IgD-negative memory B cell (primary cell): ENCODE data around the gene PROX2. TPM values are rescaled to one million over a fixed set of nuclear protein-coding genes. Genes with fewer than 3 reads are reported as not detected.

Experiments
- H3K27ac Mint-ChIP-seq, 3 donors: one replicate each; pipeline ENCODE4 v1.8.0; 2020 to 2022; ENCODE audit warnings: mild to moderate bottlenecking in 3 of 3, mixed read lengths in 3 of 3, moderate library complexity in 1 of 3
- H3K27me3 Mint-ChIP-seq: one replicate; pipeline ENCODE4 v1.8.0; 2021; ENCODE audit warnings: mixed read lengths
- H3K36me3 Mint-ChIP-seq: one replicate; pipeline ENCODE4 v1.8.0; 2020; ENCODE audit warnings: mild to moderate bottlenecking, mixed read lengths
- H3K4me1 Mint-ChIP-seq, 3 donors: one replicate each; pipeline ENCODE4 v1.8.0; 2020 to 2022; ENCODE audit warnings: mixed read lengths in 3 of 3, mild to moderate bottlenecking in 1 of 3
- H3K4me3 Mint-ChIP-seq, 4 donors: one replicate each; pipeline ENCODE4 v1.8.0; 2020 to 2022; ENCODE audit warnings: mild to moderate bottlenecking in 4 of 4, mixed read lengths in 4 of 4, moderate library complexity in 3 of 4
- H3K9me3 Mint-ChIP-seq, 3 donors: one replicate each; pipeline ENCODE4 v1.8.0; 2020 to 2021; ENCODE audit warnings: mixed read lengths in 3 of 3, mild to moderate bottlenecking in 1 of 3
- polyA plus RNA-seq: library from polyadenylated mRNA; unstranded; fragments of 300-500 nt; fragmentation: Illumina TruSeq; gene quantifications from one replicate; pipeline ENCODE4 v1.2.3, GENCODE V29; 2021

Gene PROX2
- polyA plus RNA-seq, 1 donor from 2014 or later = not detected

DNA sequence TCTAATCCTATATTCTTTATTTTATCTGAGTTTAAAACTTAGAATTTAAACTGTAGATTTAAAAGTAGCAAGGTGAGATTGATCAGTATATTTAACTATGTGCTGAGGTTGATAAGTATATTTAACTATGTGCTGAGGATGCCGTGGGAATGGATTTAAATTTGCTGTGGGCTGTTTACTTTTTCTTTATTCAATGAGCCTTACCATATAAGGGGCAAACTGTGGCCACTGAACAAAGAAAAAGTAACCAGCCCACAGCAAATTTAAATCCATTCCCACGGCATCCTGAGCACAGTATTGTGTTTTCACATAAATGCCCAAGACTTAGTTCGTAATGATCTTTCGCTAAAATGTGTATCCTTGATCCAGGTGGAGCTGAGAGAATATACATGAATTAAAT, 43.1 kb downstream of the PROX2 start:
- Mint-ChIP-seq H3K4me1 (peaks cover 27 to 33% (median 32%) of the 10 kb centered on the region in 3 donors), H3K27ac (no peak overlapping the region), H3K36me3 (peaks cover 2% of the 10 kb centered on the region), H3K4me3 (no peak overlapping the region), H3K9me3 (no peaks in the 10 kb centered on the region), H3K27me3 (no peaks in the 10 kb centered on the region)

DNA sequence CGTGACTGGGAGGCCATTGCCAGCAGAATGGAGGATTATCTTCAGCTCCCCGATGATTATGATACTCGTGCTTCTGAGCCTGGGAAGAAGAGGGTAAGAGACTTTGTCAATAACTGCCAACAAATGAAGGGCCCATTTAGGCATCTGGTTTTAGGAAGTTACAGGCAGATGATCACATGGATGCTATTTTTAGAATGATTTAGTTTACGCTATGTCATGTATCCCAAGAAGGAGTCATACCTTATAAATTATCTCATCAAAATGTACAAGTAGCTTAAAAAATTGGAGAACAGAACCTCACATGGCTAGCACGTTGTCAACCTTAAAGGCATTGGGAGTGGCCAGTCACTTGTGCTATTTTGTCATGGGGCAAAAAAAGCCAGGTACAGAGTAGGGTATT, 46.7 kb downstream of the PROX2 start:
- H3K27ac Mint-ChIP-seq = no peak overlapping the region
- no peaks in the 10 kb centered on the region for H3K27me3 Mint-ChIP-seq
- H3K4me3 Mint-ChIP-seq = no peak overlapping the region
- H3K36me3 Mint-ChIP-seq = peaks cover 6% of the 10 kb centered on the region
- H3K9me3 Mint-ChIP-seq = no peaks in the 10 kb centered on the region
- peaks cover under 1 to 5% (median 2%) of the 10 kb centered on the region in 3 donors for H3K4me1 Mint-ChIP-seq

GRCh38 chr14:74826574-74826973, 49.4 kb downstream of the PROX2 start:
- H3K27me3 Mint-ChIP-seq = no peaks in the 10 kb centered on the region
- H3K36me3 Mint-ChIP-seq = peaks cover 6% of the 10 kb centered on the region
- no peak overlapping the region for H3K4me3 Mint-ChIP-seq
- H3K27ac Mint-ChIP-seq = no peak overlapping the region
- no peaks in the 10 kb centered on the region for H3K9me3 Mint-ChIP-seq
- peaks cover 0 to 5% (median 2%) of the 10 kb centered on the region in 3 donors for H3K4me1 Mint-ChIP-seq

Other genes with a start within 250 kb of the PROX2 start
- 15.6 TPM for gene AREL1, start 163.1 kb downstream of the PROX2 start, polyA plus RNA-seq
- gene FCF1, start 163.0 kb downstream of the PROX2 start, polyA plus RNA-seq = 26.6 TPM
- 15.6 TPM for gene YLPM1, start 112.8 kb downstream of the PROX2 start, polyA plus RNA-seq
- 10.3 TPM for gene DLST, start 5.8 kb upstream of the PROX2 start, polyA plus RNA-seq
- 1.4 TPM for gene RPS6KL1, start 47.1 kb upstream of the PROX2 start, polyA plus RNA-seq
- gene PGF, start 79.5 kb upstream of the PROX2 start, polyA plus RNA-seq = not detected
- gene EIF2B2, start 126.8 kb upstream of the PROX2 start, polyA plus RNA-seq = 29.2 TPM
- gene MLH3, start 175.3 kb upstream of the PROX2 start, polyA plus RNA-seq = 8.4 TPM
- 15.2 TPM for gene ACYP1, start 187.9 kb upstream of the PROX2 start, polyA plus RNA-seq
- 3.1 TPM for gene ZC2HC1C, start 193.5 kb upstream of the PROX2 start, polyA plus RNA-seq